Stimulated activated CD4-positive, alpha-beta T cell treated with anti-CD3 and anti-CD28 coated beads, Interleukin-2, amount 100 ng/mL, for 4 hours (primary cell): ENCODE data around the gene LILRB2.
"Not testable (repeated sequence)": the region's sequence is repeated elsewhere in the genome, so short reads cannot be mapped to it uniquely, and the experiment has no call there.

ENCODE experiments used
- DNase-seq: peaks from one replicate; pipeline ENCODE4 v3.0.0-alpha.2; 2020; ENCODE audit warnings: low read depth

The LILRB2 gene

DNA sequence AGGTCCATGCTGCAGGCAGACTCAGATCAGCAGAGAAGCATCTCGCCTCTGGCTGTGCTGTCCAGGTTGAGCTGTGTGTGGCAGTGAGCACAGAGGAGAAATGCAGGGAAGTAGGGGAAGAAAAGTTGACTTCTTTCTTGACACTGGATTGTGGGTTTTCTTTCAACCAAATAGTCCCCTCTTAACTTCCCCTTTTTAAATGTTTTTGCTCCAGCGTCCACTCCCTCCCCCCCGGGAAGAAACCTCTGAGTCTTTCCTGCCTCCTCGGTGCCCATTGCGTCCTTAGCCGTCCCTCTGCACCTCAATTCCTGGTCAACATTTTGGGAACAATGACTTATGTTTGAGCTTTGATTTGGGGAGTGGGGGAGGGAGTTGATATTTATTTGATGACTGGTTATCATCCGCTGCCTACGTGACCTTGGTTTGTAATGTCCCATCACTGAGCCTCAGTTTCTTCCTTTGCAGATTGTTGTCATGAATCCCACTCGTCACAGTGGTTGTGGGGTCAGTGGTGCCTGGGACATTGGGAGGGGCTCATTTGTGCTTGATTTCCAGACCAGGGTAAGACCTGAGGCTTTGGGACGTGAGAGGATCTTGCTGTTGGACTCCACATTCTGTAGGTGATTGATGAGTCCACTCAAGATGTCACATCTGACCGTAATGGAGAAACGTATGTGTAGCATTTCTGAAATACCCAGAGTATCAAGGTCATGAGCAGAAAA, at the start of gene LILRB2:
Gene LILRB2 (minus strand): TSS at position 104 of the 722 bp plus-strand sequence. CDS start 614 bp downstream, outside the sequence.
- DNase-seq, result no peak

DNA sequence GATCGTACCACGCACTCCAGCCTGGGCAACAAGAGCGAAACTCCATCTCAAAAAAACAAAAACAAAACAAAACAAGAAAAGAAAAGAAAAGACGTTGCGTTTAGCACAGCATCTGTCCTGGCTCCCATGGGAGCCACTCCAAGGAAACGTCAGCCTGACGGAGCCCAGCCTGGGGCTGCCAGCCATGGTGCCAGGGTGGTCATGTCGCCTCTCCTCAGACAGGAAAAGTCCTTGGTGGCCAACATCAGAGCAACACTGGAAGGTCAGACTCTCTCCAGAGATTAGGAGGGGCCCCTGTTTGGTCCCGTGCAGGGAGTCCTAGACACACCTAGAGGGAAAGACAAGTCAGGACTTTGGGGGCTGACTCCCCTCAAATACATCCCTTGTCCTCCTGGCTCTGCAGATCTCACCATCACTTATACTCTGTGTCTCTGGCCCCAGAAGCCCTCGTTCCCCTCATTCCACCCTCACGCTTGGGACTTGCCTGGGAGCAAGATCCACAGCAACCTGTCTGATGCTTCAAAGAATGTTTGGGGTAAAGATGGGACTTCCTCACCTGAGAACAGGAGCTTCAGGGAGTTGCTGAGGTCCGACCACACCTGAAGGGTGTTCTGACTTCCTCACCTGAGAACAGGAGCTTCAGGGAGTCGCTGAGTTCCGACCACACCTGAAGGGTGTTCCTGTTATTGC, 48.7 kb upstream of the LILRB2 start:
- no peak for DNase-seq

DNA sequence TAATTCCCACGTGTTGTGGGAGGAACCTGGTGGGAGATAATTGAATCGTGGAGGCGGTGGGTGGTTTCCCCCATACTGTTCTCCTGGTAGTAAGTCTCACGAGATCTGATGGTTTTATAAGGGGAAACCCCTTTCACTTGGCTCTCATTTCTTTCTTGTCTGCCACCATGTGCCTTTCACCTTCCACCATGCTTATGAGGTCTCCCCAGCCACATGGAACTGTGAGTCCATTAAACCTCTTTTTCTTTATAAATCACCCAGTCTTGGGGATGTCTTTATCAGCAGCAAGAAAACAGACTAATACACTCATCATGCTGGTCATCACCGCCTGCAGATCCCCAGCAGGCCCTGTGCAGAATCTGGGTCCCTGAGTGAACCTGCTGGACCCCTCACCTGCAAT, 47.9 kb upstream of the LILRB2 start:
- not testable (repeated sequence) for DNase-seq

DNA sequence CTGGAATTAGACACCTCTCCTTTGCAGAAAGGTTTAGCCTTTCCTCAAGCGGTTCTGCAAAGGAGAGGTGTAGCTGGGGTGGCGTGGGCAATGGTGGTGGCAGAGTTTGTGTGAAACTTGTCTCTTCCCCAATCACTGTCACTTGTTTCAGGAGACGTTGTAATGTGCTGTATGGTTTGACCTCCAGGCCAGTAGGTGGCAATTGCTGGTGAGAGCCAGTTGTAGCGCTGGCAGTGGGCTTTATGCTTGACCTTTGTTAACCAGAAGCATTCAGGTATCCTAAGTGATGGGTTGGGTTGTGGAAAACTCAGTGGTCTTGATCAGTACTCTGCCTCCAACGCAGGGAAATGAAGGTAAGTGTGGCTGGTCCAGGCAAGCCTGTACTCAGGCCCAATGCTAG, 44.7 kb upstream of the LILRB2 start:
- DNase-seq, result no peak

DNA sequence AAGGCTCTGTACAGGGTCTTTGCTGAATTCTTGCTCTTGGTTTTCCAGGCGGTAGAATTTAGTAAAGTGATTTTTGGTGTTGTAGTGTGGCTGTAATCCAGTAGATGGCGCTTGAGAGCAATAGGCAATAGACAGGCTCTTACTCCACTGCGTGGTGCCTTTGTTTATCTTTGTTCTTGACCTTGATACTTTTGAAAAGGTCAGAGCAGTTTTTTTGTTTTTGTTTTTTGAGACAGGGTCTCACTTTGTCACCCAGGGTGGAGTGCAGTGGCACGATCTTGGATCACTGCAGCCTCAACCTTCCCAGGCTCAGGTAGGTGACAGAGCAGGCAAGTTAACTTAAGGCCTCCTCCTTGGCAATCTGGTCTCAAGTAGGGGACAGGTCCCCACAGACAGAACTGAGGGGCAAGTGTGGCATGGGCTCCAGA, 44.3 kb upstream of the LILRB2 start:
- peak; percentile 29 for DNase-seq

DNA sequence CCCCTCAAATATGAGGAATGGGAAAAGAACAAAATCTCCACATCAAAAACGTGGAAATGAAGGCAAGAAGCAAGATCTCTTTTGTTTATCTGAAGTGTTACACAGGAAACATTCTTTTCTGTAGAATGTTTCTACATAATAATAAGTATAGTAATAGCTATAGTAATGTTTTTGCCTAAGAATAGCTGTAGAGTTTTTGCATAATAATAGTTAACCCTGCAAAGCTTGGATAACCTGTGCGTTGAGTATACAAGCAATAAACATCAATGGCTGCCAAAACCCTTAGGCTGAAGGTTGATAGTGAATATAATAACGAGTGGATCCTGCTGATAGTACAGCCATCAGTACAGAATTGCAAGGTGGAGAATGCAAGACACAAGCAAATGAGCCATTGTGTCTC, 43.2 kb upstream of the LILRB2 start:
- no peak for DNase-seq

DNA sequence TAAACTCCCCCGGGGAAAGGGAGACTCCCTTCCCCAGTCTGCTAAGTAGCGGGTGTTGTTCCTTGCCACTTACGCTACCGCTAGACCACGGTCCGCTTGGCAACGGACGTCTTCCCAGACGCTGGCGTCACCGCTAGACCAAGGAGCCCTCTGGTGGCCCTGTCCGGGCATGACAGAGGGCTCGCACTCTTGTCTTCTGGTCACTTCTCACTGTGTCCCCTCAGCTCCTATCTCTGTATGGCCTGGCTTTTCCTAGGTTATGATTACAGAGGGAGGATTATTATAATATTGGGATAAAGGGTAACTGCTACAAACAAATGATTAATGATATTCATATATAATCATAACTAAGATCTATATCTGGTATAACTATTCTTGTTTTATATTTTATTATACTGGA, 42.0 kb upstream of the LILRB2 start:
- DNase-seq, result not testable (repeated sequence)

DNA sequence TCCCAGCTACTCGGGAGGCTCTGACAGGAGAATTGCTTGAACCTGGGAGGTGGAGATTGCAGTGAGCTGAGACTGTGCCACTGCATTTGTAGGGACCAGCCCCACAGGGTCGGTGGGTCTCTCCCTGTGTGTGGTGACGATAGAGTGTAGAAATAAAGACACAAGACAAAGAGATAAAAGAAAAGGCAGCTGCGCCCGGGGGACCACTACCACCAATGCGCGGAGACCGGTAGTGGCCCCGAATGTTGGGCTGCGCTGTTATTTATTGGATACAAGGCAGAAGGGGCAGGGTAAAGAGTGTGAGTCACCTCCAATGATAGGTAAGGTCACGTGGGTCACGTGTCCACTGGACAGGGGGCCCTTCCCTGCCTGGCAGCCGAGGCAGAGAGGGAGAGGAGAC, 41.4 kb upstream of the LILRB2 start:
- not testable (repeated sequence) for DNase-seq

DNA sequence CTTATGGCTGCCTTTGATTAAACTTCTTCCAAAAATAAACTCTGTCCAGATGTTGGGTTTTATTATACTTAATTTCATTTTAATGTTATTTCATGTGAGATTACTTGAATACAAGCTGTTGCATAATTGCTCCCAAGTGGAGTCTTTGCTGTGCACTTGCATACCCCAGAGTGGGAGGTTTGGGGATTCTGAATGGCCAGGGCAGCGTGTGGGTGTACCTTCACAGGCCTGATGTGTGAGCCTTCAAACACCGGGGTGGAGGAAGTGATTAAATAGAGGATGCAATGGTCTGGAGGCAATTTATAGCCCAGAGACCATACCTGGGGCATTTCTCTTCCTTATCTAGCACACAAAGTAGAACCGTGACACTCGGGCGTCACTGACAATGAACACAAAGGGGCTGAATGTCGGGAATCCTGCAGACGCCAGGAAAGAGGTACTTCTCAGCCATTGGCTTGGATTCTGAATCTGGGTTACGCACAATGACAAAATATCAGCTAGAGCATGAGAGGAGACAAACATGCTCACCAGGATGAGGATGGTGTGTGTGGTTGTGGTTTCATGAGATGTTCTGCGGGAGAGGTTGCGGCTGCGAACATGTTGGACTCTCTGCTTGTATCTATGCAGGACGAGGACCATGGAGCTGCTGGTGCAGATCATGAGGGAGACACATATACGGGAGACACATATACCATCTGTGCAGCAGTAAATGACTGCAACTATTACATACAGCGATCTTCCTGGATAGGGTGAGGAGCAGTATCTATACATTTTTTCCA, 39.2 kb upstream of the LILRB2 start:
- no peak for DNase-seq

DNA sequence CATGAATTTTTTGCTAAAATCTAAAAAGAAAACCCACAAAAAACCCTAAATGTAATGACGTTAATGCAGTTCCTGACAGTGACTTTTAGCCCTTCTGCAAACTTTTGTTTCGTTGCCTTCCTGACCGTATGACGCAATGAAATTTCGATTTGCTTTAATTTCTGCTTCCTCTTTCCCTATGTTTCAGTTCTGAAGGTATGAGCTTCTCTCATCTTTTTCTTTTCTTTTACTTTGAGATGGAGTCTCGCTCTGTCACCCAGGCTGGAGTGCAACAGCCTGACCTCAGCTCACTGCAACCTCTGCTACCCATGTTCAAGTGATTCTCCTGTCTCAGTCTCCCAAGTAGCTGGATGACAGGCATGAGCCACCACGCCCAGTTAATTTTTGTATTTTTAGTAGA, 38.1 kb upstream of the LILRB2 start:
- DNase-seq, result no peak

DNA sequence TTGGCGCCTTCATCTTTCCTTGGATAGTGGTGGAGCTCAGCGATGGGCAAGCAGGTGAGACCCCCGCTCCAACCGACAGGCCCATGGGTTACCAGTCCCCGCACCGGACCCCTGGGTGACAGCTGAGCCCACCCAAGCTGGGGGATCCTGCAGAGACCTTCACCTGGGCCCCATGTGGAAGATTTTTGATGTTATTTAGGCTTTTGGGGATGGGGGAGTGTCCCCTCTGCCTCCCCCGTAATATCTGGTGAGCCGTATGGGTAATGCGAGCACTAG, 37.0 kb upstream of the LILRB2 start:
- no peak for DNase-seq

DNA sequence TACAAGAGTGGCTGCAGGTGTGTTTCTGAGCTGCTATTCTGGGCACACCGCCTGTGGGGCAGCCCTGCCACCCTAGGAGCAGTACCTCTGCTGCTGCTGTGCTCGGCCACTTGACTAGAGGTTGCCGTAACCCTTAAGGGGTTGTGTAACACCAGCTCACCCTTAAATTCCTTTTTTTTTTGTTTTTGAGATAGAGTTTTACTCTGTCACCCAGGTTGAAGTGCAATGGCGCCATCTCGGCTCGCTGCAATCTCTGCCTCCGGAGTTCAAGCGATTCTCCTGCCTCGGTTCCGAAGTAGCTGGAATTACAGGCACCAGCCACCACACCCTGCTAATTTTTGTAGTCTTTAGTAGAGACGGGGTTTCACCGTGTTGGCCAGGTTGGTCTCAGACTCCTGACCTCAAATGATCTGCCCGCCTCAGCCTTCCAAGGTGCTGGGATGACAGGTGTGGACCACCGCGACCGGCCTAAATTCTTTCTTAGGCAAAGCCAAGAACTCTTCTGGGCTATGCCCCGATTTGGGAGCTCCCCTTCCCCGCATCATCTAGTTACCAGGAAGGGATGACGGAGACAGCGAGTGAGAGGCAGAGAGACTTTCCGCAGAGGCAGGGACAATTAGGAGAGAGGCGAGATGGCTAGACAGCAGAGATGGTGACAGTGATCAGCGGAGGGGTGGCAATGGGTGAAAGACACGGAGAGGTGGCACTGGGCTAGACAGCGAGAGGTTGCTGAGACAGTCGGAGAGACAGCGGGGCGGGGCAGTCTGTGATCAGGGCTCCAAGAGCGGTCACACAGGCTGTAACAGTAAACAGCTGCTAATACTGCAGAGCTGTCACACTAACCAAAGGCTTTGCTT, 36.4 kb upstream of the LILRB2 start:
- DNase-seq, result no peak

DNA sequence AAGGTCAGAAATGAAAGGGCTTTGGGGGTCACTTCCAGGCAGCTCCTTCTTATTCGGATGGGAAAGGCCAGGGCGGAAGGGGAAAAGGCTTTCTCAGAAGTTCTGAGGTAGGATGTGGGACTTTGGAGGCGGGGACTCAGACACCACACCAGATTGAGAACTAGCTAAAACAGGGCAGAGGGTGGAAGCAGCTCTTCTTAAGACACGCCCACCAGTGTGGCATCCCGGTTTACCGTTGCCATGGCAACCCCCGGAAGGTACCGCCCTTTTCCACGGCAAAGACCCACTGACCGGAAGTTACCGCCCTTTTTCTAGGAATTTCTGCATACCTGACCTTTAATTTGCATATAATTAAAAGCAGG, 35.8 kb upstream of the LILRB2 start:
- no peak for DNase-seq

DNA sequence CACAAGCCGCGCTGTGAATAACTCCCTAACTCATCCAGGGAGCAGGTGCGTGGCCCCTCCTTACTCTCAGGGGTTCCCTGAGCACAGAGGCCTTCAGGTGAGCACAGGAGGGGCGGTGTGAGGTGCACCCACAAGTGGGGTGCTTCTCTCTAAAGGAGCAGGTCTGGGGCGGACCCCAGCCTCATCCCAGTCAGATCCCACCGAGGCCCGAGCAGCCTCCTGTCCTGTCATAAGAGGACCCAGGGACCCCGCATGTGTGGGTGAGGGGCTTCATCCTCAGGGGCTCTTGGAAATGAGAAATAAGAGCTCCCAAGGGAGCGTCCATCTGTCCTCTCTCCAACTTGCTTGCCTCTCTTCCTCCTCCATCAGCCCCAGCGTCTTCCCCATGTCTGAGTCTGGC, 35.0 kb upstream of the LILRB2 start:
- DNase-seq, result no peak

DNA sequence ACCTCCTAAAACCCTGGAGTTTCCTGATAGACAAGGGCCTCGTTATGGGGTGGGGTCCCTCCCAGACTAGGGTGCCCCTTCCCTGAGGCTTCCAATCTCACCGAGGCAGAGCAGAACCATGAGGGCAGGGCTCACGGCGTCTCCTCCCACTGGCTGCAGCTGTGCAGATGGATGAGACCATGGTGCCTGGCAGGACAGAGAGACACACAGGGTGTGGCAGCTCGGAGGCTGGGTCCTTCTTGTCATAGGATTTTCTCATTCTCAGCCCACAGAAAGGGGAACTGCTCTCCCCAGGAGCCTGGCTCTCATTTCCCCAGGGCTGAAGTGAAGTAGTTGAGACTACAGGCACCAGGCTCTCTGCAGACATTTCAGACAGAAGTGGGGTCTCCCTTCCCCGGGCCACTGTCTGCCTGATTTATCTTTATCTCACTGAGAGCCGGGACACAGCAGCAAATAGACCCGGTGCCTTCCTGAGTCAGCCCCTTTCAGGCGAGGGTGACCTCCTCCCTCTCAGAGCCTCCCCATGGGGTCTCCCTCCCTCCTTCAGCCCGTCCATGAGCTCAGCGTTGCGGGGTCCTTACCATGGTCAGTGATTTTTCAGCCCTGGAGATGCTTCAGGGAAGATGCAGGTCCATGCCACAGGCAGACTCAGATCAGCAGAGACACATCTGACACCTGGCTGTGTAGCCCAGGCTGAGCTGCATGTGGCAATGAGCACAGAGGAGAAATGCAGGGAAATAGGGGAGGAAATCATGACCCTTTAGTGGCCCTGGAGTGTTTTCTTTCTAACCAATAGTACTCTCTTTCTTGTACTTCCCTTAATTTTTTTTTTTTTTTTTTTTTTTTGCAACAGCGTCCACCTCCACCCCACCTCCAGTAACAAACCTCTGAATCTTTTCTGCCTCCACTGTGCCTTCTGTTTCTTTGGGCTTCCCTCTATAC, 31.8 kb upstream of the LILRB2 start, which contains the start of gene LILRA5:
Gene LILRA5 (minus strand): TSS at position 731 of the 942 bp plus-strand sequence. CDS start 147 bp downstream, at position 584.
- DNase-seq, result no peak

DNA sequence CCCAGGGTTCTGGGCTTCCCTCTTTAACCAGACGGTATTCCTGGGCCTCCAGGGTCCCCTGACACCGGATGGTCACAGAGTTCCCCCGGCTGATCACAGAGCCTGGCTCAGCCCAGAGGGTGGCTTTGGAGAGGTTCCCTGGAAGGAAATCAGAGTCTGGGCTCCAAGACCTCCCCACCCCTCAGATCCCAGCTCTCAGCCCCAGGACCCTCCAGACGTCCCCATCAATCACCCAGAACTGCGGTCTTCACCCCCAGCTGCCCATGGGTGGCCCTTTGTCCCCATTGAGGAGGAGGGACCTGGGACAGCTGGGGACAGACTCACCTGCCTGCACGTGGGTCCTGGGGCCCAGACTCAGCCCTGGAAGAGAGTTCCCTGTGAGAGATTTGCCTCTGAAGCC, 31.1 kb upstream of the LILRB2 start:
- no peak for DNase-seq

DNA sequence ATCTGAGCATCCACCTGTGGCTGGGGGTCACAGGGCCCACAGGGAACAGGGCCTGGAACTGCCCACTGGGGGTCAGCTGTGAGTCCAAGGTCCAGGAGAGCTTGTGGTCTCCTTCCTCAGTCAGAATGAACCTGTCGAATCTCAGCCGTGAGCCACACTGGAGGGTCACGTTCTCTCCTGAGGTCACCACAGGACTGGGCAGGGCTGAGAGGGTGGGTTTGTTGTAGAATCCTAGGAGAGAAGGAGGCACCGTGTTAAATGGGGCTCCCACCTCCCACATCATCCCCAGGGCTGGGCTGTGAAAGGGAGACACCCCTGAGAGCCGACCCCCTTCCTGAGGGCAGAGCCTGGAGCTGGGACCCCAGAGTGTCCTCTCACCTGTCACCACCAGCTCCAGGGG, 30.6 kb upstream of the LILRB2 start:
- DNase-seq, result no peak

DNA sequence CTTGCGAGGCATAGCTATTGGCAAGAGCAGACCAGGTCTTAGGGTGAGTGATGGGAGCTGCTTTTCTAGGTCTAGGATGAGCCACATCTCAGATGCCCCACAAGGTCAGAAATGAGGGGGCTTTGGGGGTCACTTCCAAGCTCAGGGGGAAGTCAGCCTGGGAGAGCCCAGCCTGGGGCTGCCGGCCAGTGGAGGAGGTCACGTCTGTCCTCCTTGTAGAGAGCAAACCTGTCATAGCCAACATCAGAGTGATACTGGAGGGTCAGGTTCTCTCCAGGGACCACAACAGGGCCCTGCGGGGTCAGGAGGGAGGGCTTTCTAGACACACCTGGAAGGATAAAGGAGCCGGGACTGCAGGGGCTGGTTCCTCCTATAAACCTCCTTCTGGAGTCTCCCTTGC, 29.6 kb upstream of the LILRB2 start:
- DNase-seq, result no peak

DNA sequence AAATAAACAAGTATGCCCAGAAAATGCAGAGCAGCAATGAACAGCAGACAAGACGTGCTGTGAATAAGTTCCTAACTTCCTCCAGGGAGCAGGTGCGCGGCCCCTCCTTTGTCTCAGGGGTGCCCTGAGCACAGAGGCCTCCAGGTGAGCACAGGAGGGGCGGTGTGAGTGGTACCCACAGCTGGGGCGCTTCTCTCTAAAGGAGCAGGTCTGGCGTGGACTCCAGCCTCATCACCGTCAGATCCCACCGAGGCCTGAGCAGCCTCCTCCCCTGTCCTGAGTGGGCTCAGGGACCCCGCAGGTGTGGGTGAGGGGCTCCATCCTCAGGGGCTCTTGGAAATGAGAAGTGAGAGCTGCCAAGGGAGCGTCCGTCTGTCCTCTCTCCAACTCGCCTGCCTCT, 28.9 kb upstream of the LILRB2 start:
- DNase-seq, result no peak

DNA sequence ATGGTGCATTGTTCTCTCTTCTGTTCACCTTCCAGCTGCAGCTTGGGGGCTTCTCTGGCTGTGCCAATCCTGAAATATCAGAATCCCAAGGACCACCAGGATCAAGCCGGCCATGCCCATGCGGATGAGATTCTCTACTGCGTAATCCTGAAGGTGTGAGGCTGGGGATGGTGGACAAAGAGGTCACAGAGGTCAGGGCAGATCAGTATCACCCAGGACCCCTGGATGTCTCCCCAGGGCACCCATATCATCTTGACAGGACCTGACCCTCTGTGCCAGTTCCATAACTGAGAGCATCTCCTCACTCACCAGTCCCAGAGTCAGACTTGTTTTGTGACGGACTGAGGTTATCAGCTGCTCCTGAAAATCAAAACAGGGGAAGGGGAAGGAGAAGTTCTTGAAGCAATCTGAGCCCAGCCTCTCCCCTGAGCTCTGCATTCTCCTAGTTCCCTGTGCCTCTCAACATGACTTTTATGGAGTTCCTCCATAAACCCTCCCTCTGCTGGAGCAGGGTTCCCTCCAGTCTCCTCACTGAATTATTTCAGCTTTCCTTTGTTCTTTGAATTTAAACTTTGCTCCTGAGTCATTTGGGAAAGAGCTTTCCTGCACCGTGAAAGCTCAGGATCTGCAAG, 26.6 kb upstream of the LILRB2 start:
- no peak for DNase-seq

DNA sequence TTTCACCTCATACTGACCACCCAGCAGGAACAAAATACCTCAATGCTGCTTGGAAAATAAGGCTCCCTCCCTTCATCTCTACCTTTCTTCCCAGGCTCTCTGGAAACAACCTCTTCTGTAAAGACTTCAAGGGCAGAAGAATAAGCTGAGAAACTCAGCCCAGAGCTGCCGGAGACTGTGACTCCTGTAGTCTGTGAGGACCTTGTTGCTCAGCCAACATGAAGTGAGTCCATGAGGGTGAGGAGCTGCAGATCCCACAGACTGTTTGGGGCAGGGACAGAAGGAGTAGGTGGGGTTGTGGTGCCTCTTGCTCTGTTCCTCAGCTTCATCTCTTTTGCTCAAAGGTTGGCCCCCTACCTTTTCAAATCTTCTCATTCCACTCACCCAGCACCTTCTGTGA, 24.2 kb upstream of the LILRB2 start:
- no peak for DNase-seq
